H1 (cell line): ENCODE results near the gene LAMB1. TPM values are rescaled to one million over a fixed set of nuclear protein-coding genes. Genes with fewer than 3 reads are reported as not detected.

ENCODE experiments used
- CREB1 ChIP-seq: IDR thresholded peaks from 2 replicates; pipeline ENCODE4 v1.6.1; 2012; ENCODE audit warnings: inconsistent platforms
- PHF8 ChIP-seq: fragments of 200-600 bp; sonication (generic); conservative IDR thresholded peaks from 2 replicates; pipeline ENCODE4 v1.7.1; 2012; ENCODE audit warnings: low read depth, mild to moderate bottlenecking, inconsistent platforms, low read length, moderate library complexity
- SP1 ChIP-seq: IDR thresholded peaks from 2 replicates; pipeline ENCODE4 v1.6.1; 2011; ENCODE audit warnings: low read depth, low read length
- polyA plus RNA-seq, 7 experiments: library from polyadenylated mRNA; depleted of rRNA in 3 of 7; stranded (reverse) in 5 of 7; unstranded in 2 of 7; fragments of >200 nt in 5 of 7; fragments of 200-250 nt in 2 of 7; gene quantifications; 1 replicate in 5 of 7; 2 replicates in 1 of 7; 4 replicates in 1 of 7; pipeline versions ENCODE4 v1.2.1 to v1.2.3, GENCODE V29; 2011 to 2013; ENCODE audit warnings: missing spikeins in 2 of 7, mixed read lengths in 2 of 7
- total RNA-seq: library from RNA; stranded (reverse); fragmentation: NEBNext Ultra II Directional; extraction: Animal tissue kit (Norgen Biotek cat#: 25700); gene quantifications from 2 replicates; pipeline ENCODE4 v1.2.1, GENCODE V29; 2021

The LAMB1 gene
- total and polyA plus RNA-seq, 2 of the 8 experiments (the other 6 are each of a cell fraction or from before 2014, with no cell fraction given): 31.9 to 38.5 TPM

- TF ChIP-seq SP1 (no peak), CREB1 (no peak), PHF8 (no peak)
Observed at GRCh38 chr7:108049962-108050361, 47.0 kb upstream of the LAMB1 start (continued).
